Activated naive CD4-positive, alpha-beta T cell treated with anti-CD3 and anti-CD28 coated beads for 36 hours (primary cell): Measurements from ENCODE around the gene SLC35E1. TPM values are rescaled to one million over a fixed set of nuclear protein-coding genes. Genes with fewer than 3 reads are reported as not detected.

ENCODE experiments used
- CTCF ChIA-PET: fragments of 350-600 bp; sonication (Branson Sonifier 250); formaldehyde crosslinking; loops from one replicate; lab custom pipeline; 2021; ENCODE audit warnings: antibody characterized with exemption; lab: Charles Lee
- DNase-seq: peaks from one replicate; pipeline ENCODE4 v3.0.0-alpha.2; 2020
- H3K27ac Mint-ChIP-seq: one replicate; pipeline ENCODE4 v1.8.0; 2021; ENCODE audit warnings: mild to moderate bottlenecking, mixed read lengths
- H3K27me3 Mint-ChIP-seq: one replicate; pipeline ENCODE4 v1.8.0; 2021; ENCODE audit warnings: low read depth, mixed read lengths
- H3K36me3 Mint-ChIP-seq: one replicate; pipeline ENCODE4 v1.8.0; 2021; ENCODE audit warnings: low read depth, mixed read lengths
- H3K4me1 Mint-ChIP-seq: one replicate; pipeline ENCODE4 v1.8.0; 2021; ENCODE audit warnings: low read depth, mixed read lengths
- H3K4me3 Mint-ChIP-seq: one replicate; pipeline ENCODE4 v1.8.0; 2021; ENCODE audit warnings: mild to moderate bottlenecking, moderate library complexity, mixed read lengths
- H3K9me3 Mint-ChIP-seq: one replicate; pipeline ENCODE4 v1.8.0; 2021; ENCODE audit warnings: mixed read lengths
- intact Hi-C: fragments of 100-400 bp; cut with micrococcal nuclease; formaldehyde crosslinking; loops from one replicate; pipeline ENCODE4 v1.15.1; 2023
- total RNA-seq, 2 experiments: library from RNA; stranded (reverse); gene quantifications; one replicate each; pipeline ENCODE4 v1.2.3, GENCODE V29; 2021

Gene SLC35E1
- total RNA-seq, 2 experiments from 2014 or later: 21.7 to 22.1 TPM

DNA sequence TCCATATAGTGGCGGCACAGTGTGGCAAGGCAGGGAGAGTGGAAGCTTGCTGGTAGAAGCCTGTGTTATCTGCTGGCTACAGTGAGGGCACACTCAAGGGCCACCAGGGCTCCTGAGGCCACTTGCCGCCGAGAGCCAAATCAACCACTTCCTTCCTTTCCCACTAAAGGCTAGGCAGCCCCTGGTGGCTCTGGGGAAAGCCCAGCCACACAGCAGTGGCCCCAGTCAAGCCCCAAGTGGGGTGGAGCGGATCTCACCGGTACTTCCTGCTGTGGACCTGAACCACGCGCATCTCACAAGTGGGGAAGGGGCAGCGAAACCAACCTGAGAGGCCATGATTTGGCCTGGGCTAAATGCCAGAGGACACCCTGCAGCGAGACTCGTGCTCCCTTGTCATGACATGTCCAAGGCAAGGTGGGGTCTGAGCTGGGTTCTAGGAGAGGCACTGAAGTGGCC is 21.9 kb upstream of the SLC35E1 start:
- intact Hi-C loops: loop anchor here (1.0 kb wide), 2 partner anchors 10 to 34 kb away; partner anchors contain the start of gene MED26
- no peaks in the 10 kb centered on the region for H3K36me3 Mint-ChIP-seq
- DNase-seq: peak; percentile 71
- peak overlapping the region; percentile 40 for H3K4me3 Mint-ChIP-seq
- H3K27ac Mint-ChIP-seq: peak overlapping the region; percentile 37
- no peaks in the 10 kb centered on the region for H3K27me3 Mint-ChIP-seq
- H3K4me1 Mint-ChIP-seq: peaks cover 61% of the 10 kb centered on the region
- H3K9me3 Mint-ChIP-seq: no peaks in the 10 kb centered on the region
- CTCF ChIA-PET: interaction anchor here (0.9 kb wide), 1 partner anchor 10 kb away, joined by 4 read pairs; no protein-coding TSS in a partner anchor

DNA sequence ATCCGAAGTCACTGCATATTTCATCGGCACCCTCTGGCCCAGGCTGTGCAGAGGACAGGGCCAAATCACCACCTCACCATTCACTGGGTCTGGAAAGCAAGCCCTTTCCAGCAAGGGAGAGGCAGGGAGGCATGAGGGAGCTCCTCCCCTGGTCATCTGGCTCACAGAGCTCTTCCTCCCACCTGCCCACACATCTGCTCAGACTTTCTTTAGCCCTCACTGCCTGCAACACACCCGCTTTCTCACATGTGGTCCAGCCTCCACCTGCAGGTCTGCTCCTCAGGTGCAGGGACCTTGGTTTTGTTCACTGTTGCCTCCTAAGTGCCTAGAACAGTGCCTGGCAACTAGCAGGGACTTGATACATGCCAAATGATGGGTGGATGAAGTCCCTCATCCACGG is 21.0 kb upstream of the SLC35E1 start:
- intact Hi-C loops: no loop called here

DNA sequence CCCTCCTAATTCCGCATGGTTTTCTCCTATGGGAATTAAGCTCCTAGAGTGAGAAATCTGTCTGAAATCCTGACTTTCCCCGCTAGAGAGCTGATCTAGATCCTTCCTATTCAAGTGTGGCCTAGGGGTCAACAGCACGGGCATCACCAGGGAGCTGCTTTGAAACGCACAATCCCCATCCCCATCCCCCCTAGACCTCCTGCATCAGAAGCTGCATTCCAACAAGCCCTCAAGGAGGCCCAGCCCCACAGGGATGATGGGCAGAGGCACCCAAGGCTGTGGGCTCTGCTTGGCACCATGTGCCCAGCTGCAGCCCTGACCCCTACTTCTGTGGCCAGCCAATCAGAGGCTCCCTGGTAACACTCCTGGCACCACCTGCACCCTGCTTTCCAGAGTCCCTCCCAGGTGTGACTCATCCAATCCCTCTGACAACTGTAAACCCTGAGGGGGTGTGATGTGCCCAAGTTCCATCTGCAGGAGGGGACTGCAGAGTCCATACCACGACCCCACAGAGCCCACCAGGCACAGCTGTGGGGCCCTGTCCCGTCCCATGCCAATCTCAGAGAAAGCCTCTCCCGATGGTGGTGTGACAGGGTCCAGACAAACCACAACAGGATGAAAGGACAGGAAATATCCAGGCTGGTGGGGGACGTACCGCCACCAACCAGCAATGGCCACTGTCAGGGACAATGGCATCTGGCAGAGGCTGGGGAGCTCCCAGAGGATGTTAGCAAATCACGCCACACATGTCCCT is 19.8 kb upstream of the SLC35E1 start:
- Mint-ChIP-seq H3K27me3 (no peaks in the 10 kb centered on the region), H3K27ac (no peak overlapping the region), H3K4me3 (no peak overlapping the region), H3K36me3 (peaks cover 3% of the 10 kb centered on the region), H3K9me3 (no peaks in the 10 kb centered on the region), H3K4me1 (peaks cover 76% of the 10 kb centered on the region)
- DNase-seq: no peak
- CTCF ChIA-PET: interaction anchor here (1.0 kb wide), 1 partner anchor 25 kb away, joined by 3 read pairs; no protein-coding TSS in a partner anchor
- intact Hi-C loops: no loop called here

More for the DNA sequence above, 21.0 kb upstream of the SLC35E1 start:
- CTCF ChIA-PET: interaction anchor here (0.9 kb wide), 1 partner anchor 9 kb away, joined by 4 read pairs; no protein-coding TSS in a partner anchor
- Mint-ChIP-seq H3K27ac (no peak overlapping the region), H3K27me3 (no peaks in the 10 kb centered on the region), H3K36me3 (peaks cover under 1% of the 10 kb centered on the region), H3K4me3 (no peak overlapping the region), H3K4me1 (peaks cover 67% of the 10 kb centered on the region), H3K9me3 (no peaks in the 10 kb centered on the region)
- DNase-seq: no peak

DNA sequence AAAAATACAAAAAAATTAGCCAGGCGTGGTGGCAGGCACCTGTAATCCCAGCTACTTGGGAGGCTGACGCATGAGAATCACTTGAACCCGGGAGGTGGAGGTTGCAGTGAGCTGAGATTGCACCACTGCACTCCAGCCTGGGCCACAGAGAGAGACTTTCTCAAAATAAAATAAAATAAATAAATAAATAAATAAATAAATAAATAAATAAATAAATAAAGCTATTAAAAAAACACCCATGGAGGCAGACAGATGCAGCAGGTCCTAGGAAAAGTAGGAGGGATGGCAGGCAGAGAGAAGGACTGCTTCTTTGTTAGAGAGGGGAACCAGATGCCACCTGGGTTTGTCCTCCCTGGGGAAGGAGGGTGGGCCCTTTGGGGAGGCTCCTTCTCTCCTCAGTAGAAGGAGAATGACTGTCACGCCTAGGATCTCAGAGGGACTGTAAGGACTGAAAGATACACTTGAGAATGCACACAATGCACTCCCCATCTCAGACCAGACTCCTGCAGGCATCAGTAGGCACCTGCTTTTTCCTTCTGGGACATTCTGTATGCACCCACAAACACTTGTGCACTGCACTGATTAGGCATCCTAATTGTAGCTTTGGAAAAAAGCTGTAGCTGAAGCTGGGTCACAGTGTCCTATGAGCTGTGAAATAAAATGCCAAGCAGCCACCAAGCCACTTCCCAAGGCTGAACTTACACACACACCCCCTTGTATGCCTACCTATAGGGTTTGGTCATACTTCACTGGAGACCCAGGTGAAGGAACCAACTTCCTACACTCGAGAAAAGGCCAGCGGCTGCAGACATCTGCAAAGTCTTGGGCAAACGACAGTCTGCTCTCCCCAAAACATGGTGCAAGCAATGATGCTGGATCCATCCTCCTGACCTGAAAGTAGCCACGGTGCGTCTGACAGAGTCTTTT is 18.9 kb upstream of the SLC35E1 start:
- H3K27me3 Mint-ChIP-seq: no peaks in the 10 kb centered on the region
- H3K4me1 Mint-ChIP-seq: peaks cover 81% of the 10 kb centered on the region
- intact Hi-C loops: no loop called here
- CTCF ChIA-PET: interaction anchor here (0.6 to 1.0 kb wide), 4 partner anchors 24 to 184 kb away, joined by 3 read pairs; no protein-coding TSS in a partner anchor
- no peak for DNase-seq
- H3K27ac Mint-ChIP-seq: no peak overlapping the region
- H3K9me3 Mint-ChIP-seq: no peaks in the 10 kb centered on the region
- H3K36me3 Mint-ChIP-seq: peaks cover 3% of the 10 kb centered on the region
- H3K4me3 Mint-ChIP-seq: no peak overlapping the region

DNA sequence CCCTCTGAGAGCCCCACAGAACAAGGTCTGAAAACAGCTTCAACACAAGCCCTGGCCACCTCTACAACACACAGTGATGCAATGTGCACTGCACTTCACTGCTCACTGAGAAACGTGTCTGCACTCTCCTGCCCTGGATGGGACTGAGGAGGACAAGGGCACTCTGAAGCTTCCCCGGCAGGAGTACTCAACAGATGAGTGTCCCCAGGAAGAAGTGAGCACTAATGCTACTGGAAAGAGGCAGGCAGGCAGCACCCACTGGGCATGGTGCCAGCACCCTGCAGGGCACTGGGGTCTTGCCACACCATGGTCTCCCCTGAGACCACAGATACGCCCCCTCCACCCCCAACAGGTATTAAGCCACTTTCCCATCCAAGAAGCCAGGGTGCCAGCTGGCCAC is 17.7 kb upstream of the SLC35E1 start:
- no peak overlapping the region for H3K4me3 Mint-ChIP-seq
- DNase-seq: no peak
- H3K27ac Mint-ChIP-seq: no peak overlapping the region
- H3K36me3 Mint-ChIP-seq: peaks cover 3% of the 10 kb centered on the region
- no peaks in the 10 kb centered on the region for H3K27me3 Mint-ChIP-seq
- intact Hi-C loops: loop anchor here (5.0 kb wide), 3 partner anchors 258 to 513 kb away; partner anchors contain the start of genes HAUS8, MYO9B and TPM4
- peaks cover 81% of the 10 kb centered on the region for H3K4me1 Mint-ChIP-seq
- no peaks in the 10 kb centered on the region for H3K9me3 Mint-ChIP-seq
- CTCF ChIA-PET: no interaction called here

DNA sequence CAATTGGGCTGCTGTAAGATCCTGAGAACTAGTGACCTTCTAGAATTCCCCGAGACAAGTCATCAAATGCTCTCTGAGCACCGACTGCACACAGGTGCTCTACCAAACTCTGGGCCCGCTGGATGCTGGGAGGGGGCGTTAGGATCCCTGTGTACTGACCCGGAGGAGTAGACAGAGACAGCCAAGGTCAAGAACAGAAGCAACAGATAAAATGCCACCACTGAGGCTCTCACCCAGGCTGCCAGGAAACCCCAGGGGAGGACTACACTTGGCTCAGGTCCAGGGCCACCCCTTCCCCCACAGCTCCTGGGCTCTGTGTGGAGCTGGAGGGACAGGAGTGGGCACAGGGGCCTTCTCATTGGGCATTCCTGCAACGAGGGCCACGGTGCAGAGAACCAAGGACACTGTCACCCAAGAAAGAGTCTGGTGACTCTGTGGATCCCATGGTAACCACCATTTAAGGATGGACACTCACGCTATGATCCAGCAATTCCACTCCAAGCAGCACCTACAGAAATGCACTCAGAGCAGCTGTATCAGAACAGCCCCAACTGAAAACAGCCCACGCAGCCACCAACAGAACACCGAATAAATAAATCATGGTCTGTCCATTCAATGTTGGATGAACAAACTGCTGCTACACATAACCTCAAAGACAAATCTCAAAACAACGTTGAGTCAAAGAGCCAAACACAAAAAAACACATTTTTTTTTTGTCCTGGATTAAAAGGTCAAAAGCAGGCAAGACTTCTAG is 16.8 kb upstream of the SLC35E1 start:
- CTCF ChIA-PET: no interaction called here
- Mint-ChIP-seq H3K4me3 (peak overlapping the region; percentile 79), H3K27ac (peak overlapping the region; percentile 82), H3K4me1 (peaks cover 78% of the 10 kb centered on the region), H3K36me3 (peaks cover 3% of the 10 kb centered on the region), H3K27me3 (no peaks in the 10 kb centered on the region), H3K9me3 (no peaks in the 10 kb centered on the region)
- DNase-seq: no peak
- intact Hi-C loops: loop anchor here (1.0 to 5.0 kb wide), 5 partner anchors 39 to 512 kb away; partner anchors contain the start of genes HAUS8, MED26, MYO9B and SMIM7

DNA sequence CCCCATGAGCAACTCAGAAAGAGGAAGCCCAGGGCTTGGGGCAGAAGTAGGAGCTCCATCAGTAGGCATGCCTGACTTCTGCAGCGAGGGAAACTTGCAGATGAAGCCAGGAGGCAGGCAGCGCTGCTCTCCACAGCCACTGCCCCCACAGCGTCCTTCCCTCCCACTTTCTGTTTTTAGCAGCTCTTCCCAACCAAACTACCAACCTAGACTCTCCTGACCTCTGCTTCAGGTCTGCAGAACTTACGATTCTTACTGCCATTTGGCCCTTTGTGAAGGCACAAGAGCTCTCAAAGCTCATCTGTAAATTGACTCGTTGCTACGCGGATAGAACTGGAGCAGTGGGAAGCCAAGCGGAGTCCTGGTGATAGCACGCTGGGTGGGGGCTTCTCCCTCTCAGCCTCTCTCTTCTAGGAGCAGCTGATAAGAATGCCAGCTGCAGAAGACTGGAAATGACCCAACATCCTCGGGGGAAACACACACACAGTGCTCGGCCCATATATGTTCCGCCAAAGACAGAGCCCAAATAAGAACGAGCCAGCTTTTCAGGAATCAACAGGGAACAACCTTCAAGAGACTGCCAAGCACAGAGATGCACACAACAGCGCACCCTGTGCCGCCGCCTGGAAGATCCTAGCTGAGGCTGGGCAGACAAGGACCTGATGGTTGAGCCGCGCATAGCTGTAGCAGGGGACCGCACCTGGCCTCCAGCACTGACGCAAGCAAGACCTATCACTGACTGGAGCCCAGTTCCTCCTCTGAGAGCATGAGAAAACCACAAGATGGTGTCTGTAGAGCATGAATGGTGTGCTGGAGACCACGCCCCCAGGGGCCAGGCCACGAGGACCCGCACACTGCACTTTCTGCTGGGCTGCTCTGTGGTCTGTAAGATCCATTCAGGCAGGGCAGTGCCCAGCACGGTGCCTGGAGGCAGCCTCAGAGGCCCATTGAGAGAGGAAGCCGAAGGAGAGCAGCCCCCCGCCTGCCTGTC is 15.9 kb upstream of the SLC35E1 start:
- Mint-ChIP-seq H3K27me3 (no peaks in the 10 kb centered on the region), H3K27ac (peak overlapping the region; percentile 82), H3K4me1 (peaks cover 78% of the 10 kb centered on the region), H3K36me3 (peaks cover 3% of the 10 kb centered on the region), H3K9me3 (no peaks in the 10 kb centered on the region), H3K4me3 (peak overlapping the region; percentile 79)
- CTCF ChIA-PET: interaction anchor here (0.7 to 1.5 kb wide), 7 partner anchors 15 to 126 kb away, joined by 3 to 5 read pairs (median 4); no protein-coding TSS in a partner anchor
- peak; percentile 89 for DNase-seq
- intact Hi-C loops: loop anchor here (1.0 to 5.0 kb wide), 5 partner anchors 40 to 511 kb away; partner anchors contain the start of genes HAUS8, MED26, MYO9B and SMIM7

DNA sequence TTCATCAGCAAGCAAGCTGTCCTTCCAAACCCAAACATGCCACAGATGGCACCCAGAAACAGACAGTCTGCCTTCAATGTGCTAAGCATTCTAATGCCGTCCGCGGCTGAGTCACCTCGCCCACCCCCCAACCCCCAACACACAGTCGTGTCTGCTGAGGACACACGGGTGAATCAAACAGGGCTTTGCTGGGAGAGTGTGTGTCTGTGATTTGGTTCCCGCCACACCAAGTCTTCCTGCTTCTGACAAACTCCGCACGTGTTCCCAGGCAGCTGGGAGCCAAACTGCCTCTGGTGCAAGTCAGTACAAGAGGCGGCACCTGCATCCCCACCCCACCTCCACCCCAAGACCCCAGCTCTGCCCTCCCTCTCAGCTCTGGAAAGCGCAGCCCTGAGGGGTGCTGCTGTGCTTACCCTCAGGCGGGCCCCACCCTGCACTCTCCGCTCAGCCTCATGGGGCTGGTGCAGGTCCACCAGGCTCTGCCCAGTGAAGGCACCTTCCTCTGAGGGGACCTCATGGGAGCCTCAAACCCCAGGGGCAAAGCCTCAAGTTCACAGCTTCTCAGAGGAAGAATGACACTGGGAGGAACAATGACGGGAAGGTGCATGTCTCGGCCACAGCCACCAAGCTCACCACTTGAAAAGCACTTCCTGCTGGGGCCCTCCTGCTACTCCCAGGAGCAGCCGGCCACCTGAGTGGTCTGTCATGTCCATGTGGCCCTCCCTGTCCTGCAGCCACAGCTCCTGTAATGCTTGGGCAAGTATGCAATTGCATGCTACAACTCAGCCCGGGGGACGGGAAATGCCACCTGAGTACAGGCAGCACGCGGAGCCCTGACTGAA is 15.0 kb upstream of the SLC35E1 start:
- peaks cover 80% of the 10 kb centered on the region for H3K4me1 Mint-ChIP-seq
- H3K27ac Mint-ChIP-seq: peak overlapping the region; percentile 82
- H3K36me3 Mint-ChIP-seq: peaks cover 3% of the 10 kb centered on the region
- CTCF ChIA-PET: interaction anchor here (0.7 to 1.5 kb wide), 5 partner anchors 14 to 70 kb away, joined by 3 to 4 read pairs (median 3); no protein-coding TSS in a partner anchor
- H3K27me3 Mint-ChIP-seq: no peaks in the 10 kb centered on the region
- no peaks in the 10 kb centered on the region for H3K9me3 Mint-ChIP-seq
- intact Hi-C loops: loop anchor here (5.0 kb wide), 3 partner anchors 255 to 510 kb away; partner anchors contain the start of genes HAUS8, MYO9B and TPM4
- H3K4me3 Mint-ChIP-seq: peak overlapping the region; percentile 79
- peak; percentile 84 for DNase-seq

DNA sequence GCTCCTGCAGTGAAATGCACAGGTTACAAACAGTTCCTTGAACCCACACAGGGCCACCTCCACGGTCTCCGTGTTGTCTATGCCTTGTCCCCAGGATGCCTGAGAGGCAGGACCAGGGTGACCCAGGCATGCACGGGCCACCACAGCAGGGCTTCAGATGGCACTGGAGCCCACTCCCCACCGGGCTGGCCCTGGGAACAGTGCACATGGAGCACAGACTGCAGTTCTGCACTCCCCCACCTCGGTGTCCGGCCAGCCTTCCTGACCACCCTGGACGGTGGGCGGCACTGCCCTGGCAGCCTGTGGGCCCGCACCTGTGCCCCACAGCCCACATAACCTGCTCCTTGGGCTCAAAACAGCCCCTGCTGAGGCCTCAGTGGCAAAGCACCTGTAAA is 14.3 kb upstream of the SLC35E1 start:
- no peaks in the 10 kb centered on the region for H3K27me3 Mint-ChIP-seq
- DNase-seq: no peak
- H3K9me3 Mint-ChIP-seq: no peaks in the 10 kb centered on the region
- CTCF ChIA-PET: no interaction called here
- peaks cover 79% of the 10 kb centered on the region for H3K4me1 Mint-ChIP-seq
- peak overlapping the region; percentile 82 for H3K27ac Mint-ChIP-seq
- peaks cover 3% of the 10 kb centered on the region for H3K36me3 Mint-ChIP-seq
- peak overlapping the region; percentile 79 for H3K4me3 Mint-ChIP-seq
- intact Hi-C loops: loop anchor here (5.0 kb wide), 3 partner anchors 254 to 509 kb away; partner anchors contain the start of genes HAUS8, MYO9B and TPM4
